IMR-90 (cell line): ENCODE data around the gene GINS1. TPM values are rescaled to one million over a fixed set of nuclear protein-coding genes. Genes with fewer than 3 reads are reported as not detected.

ENCODE experiments used
- ATAC-seq: fragments of 200-7000 bp; cut with Tn5 transposase; 2 replicates; pipeline ENCODE4 v1.9.1; 2020; ENCODE audit warnings: low read depth, mild to moderate bottlenecking, moderate library complexity
- BruUV-seq: library from RNA; stranded (reverse); fragments of 400-500 nt; replicated peaks from 2 replicates; lab custom pipeline; 2021; lab: Mats Ljungman, UMichigan
- CTCF ChIA-PET: fragments of 300-600 bp; formaldehyde crosslinking; extraction: SDS; loops from one replicate; lab custom pipeline; 2021; ENCODE audit warnings: antibody characterized with exemption; lab: Yijun Ruan, JAX
- POLR2A ChIA-PET: fragments of 300-600 bp; sonication (Branson Sonifier 250); formaldehyde crosslinking; loops from one replicate; lab custom pipeline; 2022; ENCODE audit warnings: antibody characterized with exemption; ENCODE audit not compliant: unreplicated experiment; lab: Charles Lee
- DNase-seq: peaks from one replicate; pipeline ENCODE4 v3.0.0; 2013
- H2AFZ ChIP-seq: replicated peaks from 2 replicates; pipeline ENCODE3; 2013; ENCODE audit warnings: low read length, mild to moderate bottlenecking; ENCODE audit not compliant: poor library complexity
- H2AK5ac ChIP-seq: 2 replicates; pipeline ENCODE4 v1.6.1; 2013; ENCODE audit warnings: low read depth, low read length, inconsistent platforms
- H2AK9ac ChIP-seq: replicated peaks from 2 replicates; pipeline ENCODE3; 2013; ENCODE audit warnings: mild to moderate bottlenecking, low read depth, low read length, moderate library complexity; ENCODE audit not compliant: poor library complexity
- H2BK120ac ChIP-seq: 2 replicates; pipeline ENCODE4 v1.6.1; 2013; ENCODE audit warnings: low read depth, low read length, inconsistent platforms
- H2BK15ac ChIP-seq: 3 replicates; pipeline ENCODE4 v1.6.1; 2013; ENCODE audit warnings: low read depth, low read length, inconsistent platforms
- H2BK20ac ChIP-seq: 2 replicates; pipeline ENCODE4 v1.6.1; 2013; ENCODE audit warnings: low read depth, mild to moderate bottlenecking, inconsistent platforms, low read length, moderate library complexity
- H2BK5ac ChIP-seq: 2 replicates; pipeline ENCODE4 v1.6.1; 2013; ENCODE audit warnings: mild to moderate bottlenecking, low read depth, low read length, inconsistent platforms; ENCODE audit not compliant: poor library complexity, severe bottlenecking
- H3K14ac ChIP-seq: replicated peaks from 2 replicates; pipeline ENCODE4 v1.6.1; 2013; ENCODE audit warnings: low read depth, low read length, inconsistent platforms
- H3K18ac ChIP-seq: 2 replicates; pipeline ENCODE4 v1.6.1; 2013; ENCODE audit warnings: low read depth, low read length, control low read depth
- H3K23ac ChIP-seq: 2 replicates; pipeline ENCODE4 v1.6.1; 2013; ENCODE audit warnings: low read depth, low read length, inconsistent platforms
- H3K27ac ChIP-seq: 2 replicates; pipeline ENCODE4 v1.5.1; 2013; ENCODE audit warnings: mild to moderate bottlenecking, control low read depth, low read length; ENCODE audit not compliant: insufficient read depth
- H3K27me3 ChIP-seq: 2 replicates; pipeline ENCODE4 v1.6.1; 2013; ENCODE audit warnings: low read length; ENCODE audit not compliant: control insufficient read depth, insufficient read depth
- H3K36me3 ChIP-seq: 2 replicates; pipeline ENCODE4 v1.6.1; 2013; ENCODE audit warnings: low read length, mixed read lengths; ENCODE audit not compliant: control insufficient read depth, insufficient read depth
- H3K4ac ChIP-seq: 2 replicates; pipeline ENCODE4 v1.6.1; 2013; ENCODE audit warnings: low read depth, low read length, inconsistent platforms
- H3K4me1 ChIP-seq: 2 replicates; pipeline ENCODE4 v1.6.1; 2013; ENCODE audit warnings: low read length, mixed read lengths; ENCODE audit not compliant: control insufficient read depth, insufficient read depth
- H3K4me2 ChIP-seq: 2 replicates; pipeline ENCODE4 v1.6.1; 2013; ENCODE audit warnings: low read depth, mild to moderate bottlenecking, control low read depth, low read length, moderate library complexity
- H3K4me3 ChIP-seq: 2 replicates; pipeline ENCODE4 v1.5.1; 2013; ENCODE audit warnings: low read depth, mild to moderate bottlenecking, control low read depth, low read length, moderate library complexity; ENCODE audit not compliant: insufficient read depth
- H3K56ac ChIP-seq: 2 replicates; pipeline ENCODE4 v1.6.1; 2013; ENCODE audit warnings: low read length, inconsistent platforms; ENCODE audit not compliant: insufficient read depth; ENCODE audit errors: extremely low read depth
- H3K79me1 ChIP-seq, 2 experiments: 2 replicates each; pipeline ENCODE4 v1.6.1; 2013; ENCODE audit warnings: low read length in 2 of 2, inconsistent platforms in 1 of 2, low read depth in 1 of 2
- H3K9ac ChIP-seq: 2 replicates; pipeline ENCODE4 v1.6.1; 2013; ENCODE audit warnings: low read depth, low read length, control low read depth
- H3K9me1 ChIP-seq: 2 replicates; pipeline ENCODE4 v1.6.1; 2013; ENCODE audit warnings: low read length, inconsistent platforms; ENCODE audit not compliant: insufficient read depth
- H3K9me3 ChIP-seq: 2 replicates; pipeline ENCODE4 v1.6.1; 2013; ENCODE audit warnings: low read length; ENCODE audit not compliant: control insufficient read depth, insufficient read depth
- H4K20me1 ChIP-seq: 2 replicates; pipeline ENCODE4 v1.6.1; 2013; ENCODE audit warnings: low read length, inconsistent platforms; ENCODE audit not compliant: insufficient read depth
- H4K5ac ChIP-seq: 2 replicates; pipeline ENCODE4 v1.6.1; 2013; ENCODE audit warnings: mild to moderate bottlenecking, low read depth, low read length, control low read depth
- H4K8ac ChIP-seq, 2 experiments: 2 replicates each; pipeline ENCODE4 v1.6.1; 2013; ENCODE audit warnings: low read depth in 2 of 2, low read length in 2 of 2, control low read depth in 1 of 2, inconsistent platforms in 1 of 2
- H4K91ac ChIP-seq: 2 replicates; pipeline ENCODE4 v1.6.1; 2013; ENCODE audit warnings: low read depth, low read length, inconsistent platforms; ENCODE audit not compliant: insufficient read depth
- BHLHE40 ChIP-seq: fragments of 150-350 bp; IDR thresholded peaks from 2 replicates; pipeline ENCODE4 v1.6.1; 2016; ENCODE audit warnings: mild to moderate bottlenecking, low read depth, low read length
- CEBPB ChIP-seq: IDR thresholded peaks from 2 replicates; pipeline ENCODE4 v1.6.1; 2012; ENCODE audit warnings: low read depth, low read length, improper control_type of control experiment
- CHD1 ChIP-seq: IDR thresholded peaks from 2 replicates; pipeline ENCODE4 v1.6.1; 2012; ENCODE audit warnings: low read depth, low read length, improper control_type of control experiment
- FOS ChIP-seq: fragments of 150-350 bp; IDR thresholded peaks from 2 replicates; pipeline ENCODE4 v1.6.1; 2016; ENCODE audit warnings: low read depth, low read length
- MAFK ChIP-seq: IDR thresholded peaks from 2 replicates; pipeline ENCODE4 v1.6.1; 2012; ENCODE audit warnings: low read depth, low read length, improper control_type of control experiment
- MAZ ChIP-seq: IDR thresholded peaks from 2 replicates; pipeline ENCODE4 v1.6.1; 2012; ENCODE audit warnings: low read depth, mild to moderate bottlenecking, low read length, improper control_type of control experiment, moderate library complexity, borderline replicate concordance
- MXI1 ChIP-seq: IDR thresholded peaks from 2 replicates; pipeline ENCODE4 v1.6.1; 2012; ENCODE audit warnings: low read depth, mild to moderate bottlenecking, low read length, moderate library complexity, borderline replicate concordance
- NFE2L2 ChIP-seq: fragments of 150-350 bp; IDR thresholded peaks from 2 replicates; pipeline ENCODE4 v1.6.1; 2016; ENCODE audit warnings: low read depth, mild to moderate bottlenecking, low read length
- POLR2A ChIP-seq: IDR thresholded peaks from 2 replicates; pipeline ENCODE4 v1.6.1; 2012; ENCODE audit warnings: mild to moderate bottlenecking, low read depth, low read length
- RAD21 ChIP-seq: IDR thresholded peaks from 2 replicates; pipeline ENCODE4 v1.6.1; 2012; ENCODE audit warnings: low read length, improper control_type of control experiment
- RCOR1 ChIP-seq: IDR thresholded peaks from 2 replicates; pipeline ENCODE4 v1.6.1; 2012; ENCODE audit warnings: mild to moderate bottlenecking, low read length, improper control_type of control experiment; ENCODE audit not compliant: insufficient replicate concordance
- RFX5 ChIP-seq: IDR thresholded peaks from 2 replicates; pipeline ENCODE4 v1.8.0; 2012; ENCODE audit warnings: low read depth, mild to moderate bottlenecking, low read length, moderate library complexity
- SMC3 ChIP-seq: fragments of 150-350 bp; IDR thresholded peaks from 2 replicates; pipeline ENCODE4 v1.6.1; 2016; ENCODE audit warnings: low read depth, mild to moderate bottlenecking, antibody characterized with exemption, low read length, moderate library complexity
- WGBS, 2 experiments: methylation state at CpG; one replicate each; pipeline versions ENCODE4 v1.1.5 to v1.1.7; 2013; ENCODE audit warnings: missing lambda C conversion rate in 2 of 2; ENCODE audit not compliant: insufficient read length in 1 of 2; ENCODE audit errors: extremely low coverage in 2 of 2; 5-methylcytosine and 5-hydroxymethylcytosine counted together
- dilution Hi-C: fragments of 300-500 bp; cut with HindIII; formaldehyde crosslinking; loops from one replicate; pipeline ENCODE4 v1.14.3; 2018; ENCODE audit warnings: low sequenced_read_pairs; ENCODE audit not compliant: unreplicated experiment
- in situ Hi-C: fragments of 300-500 bp; cut with MboI; formaldehyde crosslinking; loops from 3 replicates; pipeline ENCODE4 v1.14.3; 2019; ENCODE audit warnings: low sequenced_read_pairs, inconsistent platforms, mixed read lengths
- intact Hi-C: fragments of 100-400 bp; cut with micrococcal nuclease; formaldehyde crosslinking; loops from 2 replicates; pipeline ENCODE4 v1.10.0; 2022
- polyA plus RNA-seq, 3 experiments: library from polyadenylated mRNA; depleted of rRNA; stranded (reverse); fragments of >200 nt; gene quantifications; 2 replicates each; pipeline ENCODE4 v1.2.3, GENCODE V29; 2012; ENCODE audit warnings: low replicate concordance in 1 of 3
- total RNA-seq: library from RNA; depleted of rRNA; stranded (reverse); fragments of >200 nt; gene quantifications from 2 replicates; pipeline ENCODE4 v1.2.3, GENCODE V29; 2012
- TF ChIP-seq, protein P1 (sequence below): fragments of 150-350 bp; IDR thresholded peaks from 2 replicates; pipeline ENCODE4 v1.6.1; 2017; ENCODE audit warnings: mild to moderate bottlenecking, antibody characterized with exemption, low read length, low read depth
- TF ChIP-seq, protein P2 (sequence below): fragments of 150-350 bp; IDR thresholded peaks from 2 replicates; pipeline ENCODE4 v1.6.1; 2016; ENCODE audit warnings: low read depth, mild to moderate bottlenecking, low read length, moderate library complexity, borderline replicate concordance
- TF ChIP-seq, protein P3 (sequence below): conservative IDR thresholded peaks from 2 replicates; pipeline ENCODE4 v1.5.1; 2012; ENCODE audit warnings: mild to moderate bottlenecking, low read depth, low read length, improper control_type of control experiment

GINS1 gene
- total and polyA plus RNA-seq, 2 of the 4 experiments (the other 2 are of a cell fraction) = 4.9 to 6.6 TPM

DNA sequence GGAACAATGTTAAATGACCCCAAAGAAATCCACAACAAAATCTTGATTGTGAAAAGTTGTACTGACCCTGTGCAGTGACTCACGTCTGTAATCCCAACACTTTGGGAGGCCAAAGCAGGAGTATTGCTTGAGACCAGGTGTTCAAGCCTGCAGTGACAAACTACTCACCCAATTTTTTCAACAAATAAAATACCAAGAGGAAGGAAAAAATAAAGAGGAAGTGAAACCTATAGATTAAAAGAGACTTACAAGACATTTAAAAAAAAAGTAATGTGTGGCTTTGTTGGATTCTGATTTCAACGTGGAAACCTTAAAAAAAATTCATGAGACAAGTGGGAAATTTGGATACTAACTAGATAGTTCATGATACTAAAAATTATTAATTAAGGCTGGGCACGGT is 31.9 kb downstream of the GINS1 start:
- no peak overlapping the region for H3K23ac ChIP-seq

More for the DNA sequence above, 31.9 kb downstream of the GINS1 start:
- no peak overlapping the region for H4K8ac ChIP-seq
- no peak overlapping the region for H3K4ac ChIP-seq
- H2BK15ac ChIP-seq = no peak overlapping the region
- H2AK5ac ChIP-seq = no peak overlapping the region
- H3K56ac ChIP-seq = no peak overlapping the region
- H2BK5ac ChIP-seq = no peak overlapping the region
- POLR2A ChIA-PET = no interaction called here
- no peak overlapping the region for H2AK9ac ChIP-seq
- no peaks in the 10 kb centered on the region for H3K9me3 ChIP-seq
- ATAC-seq = no peak
- no peak overlapping the region for H3K4me2 ChIP-seq
- no peaks in the 10 kb centered on the region; the same call in 1 of the 2 replicates for H3K9me1 ChIP-seq
- no peaks in the 10 kb centered on the region for H4K20me1 ChIP-seq
- H2BK120ac ChIP-seq = no peak overlapping the region
- in situ Hi-C loops = loop anchor here (25.0 kb wide), 1 partner anchor 423 kb away; no protein-coding TSS in a partner anchor
- no peak for DNase-seq
- no peak overlapping the region for H4K91ac ChIP-seq
- TF ChIP-seq, protein P1, sequence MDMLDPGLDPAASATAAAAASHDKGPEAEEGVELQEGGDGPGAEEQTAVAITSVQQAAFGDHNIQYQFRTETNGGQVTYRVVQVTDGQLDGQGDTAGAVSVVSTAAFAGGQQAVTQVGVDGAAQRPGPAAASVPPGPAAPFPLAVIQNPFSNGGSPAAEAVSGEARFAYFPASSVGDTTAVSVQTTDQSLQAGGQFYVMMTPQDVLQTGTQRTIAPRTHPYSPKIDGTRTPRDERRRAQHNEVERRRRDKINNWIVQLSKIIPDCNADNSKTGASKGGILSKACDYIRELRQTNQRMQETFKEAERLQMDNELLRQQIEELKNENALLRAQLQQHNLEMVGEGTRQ = no peak
- TF ChIP-seq MXI1 (no peak), MAFK (no peak), RFX5 (no peak), CHD1 (no peak), MAZ (no peak), NFE2L2 (no peak), POLR2A (no peak), BHLHE40 (no peak), SMC3 (no peak), RCOR1 (no peak), FOS (no peak), CEBPB (no peak), RAD21 (no peak)
- TF ChIP-seq, protein P2, sequence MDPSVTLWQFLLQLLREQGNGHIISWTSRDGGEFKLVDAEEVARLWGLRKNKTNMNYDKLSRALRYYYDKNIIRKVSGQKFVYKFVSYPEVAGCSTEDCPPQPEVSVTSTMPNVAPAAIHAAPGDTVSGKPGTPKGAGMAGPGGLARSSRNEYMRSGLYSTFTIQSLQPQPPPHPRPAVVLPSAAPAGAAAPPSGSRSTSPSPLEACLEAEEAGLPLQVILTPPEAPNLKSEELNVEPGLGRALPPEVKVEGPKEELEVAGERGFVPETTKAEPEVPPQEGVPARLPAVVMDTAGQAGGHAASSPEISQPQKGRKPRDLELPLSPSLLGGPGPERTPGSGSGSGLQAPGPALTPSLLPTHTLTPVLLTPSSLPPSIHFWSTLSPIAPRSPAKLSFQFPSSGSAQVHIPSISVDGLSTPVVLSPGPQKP = no peak
- TF ChIP-seq, protein P3, sequence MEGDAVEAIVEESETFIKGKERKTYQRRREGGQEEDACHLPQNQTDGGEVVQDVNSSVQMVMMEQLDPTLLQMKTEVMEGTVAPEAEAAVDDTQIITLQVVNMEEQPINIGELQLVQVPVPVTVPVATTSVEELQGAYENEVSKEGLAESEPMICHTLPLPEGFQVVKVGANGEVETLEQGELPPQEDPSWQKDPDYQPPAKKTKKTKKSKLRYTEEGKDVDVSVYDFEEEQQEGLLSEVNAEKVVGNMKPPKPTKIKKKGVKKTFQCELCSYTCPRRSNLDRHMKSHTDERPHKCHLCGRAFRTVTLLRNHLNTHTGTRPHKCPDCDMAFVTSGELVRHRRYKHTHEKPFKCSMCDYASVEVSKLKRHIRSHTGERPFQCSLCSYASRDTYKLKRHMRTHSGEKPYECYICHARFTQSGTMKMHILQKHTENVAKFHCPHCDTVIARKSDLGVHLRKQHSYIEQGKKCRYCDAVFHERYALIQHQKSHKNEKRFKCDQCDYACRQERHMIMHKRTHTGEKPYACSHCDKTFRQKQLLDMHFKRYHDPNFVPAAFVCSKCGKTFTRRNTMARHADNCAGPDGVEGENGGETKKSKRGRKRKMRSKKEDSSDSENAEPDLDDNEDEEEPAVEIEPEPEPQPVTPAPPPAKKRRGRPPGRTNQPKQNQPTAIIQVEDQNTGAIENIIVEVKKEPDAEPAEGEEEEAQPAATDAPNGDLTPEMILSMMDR = no peak
- H3K14ac ChIP-seq = no peak overlapping the region
- peaks cover 2% of the 10 kb centered on the region; the same call in 1 of the 2 replicates for H3K4me1 ChIP-seq
- H3K18ac ChIP-seq = no peak overlapping the region
- dilution Hi-C loops = no loop called here
- BruUV-seq = no TSS peak
- CTCF ChIA-PET = no interaction called here
- H3K36me3 ChIP-seq = peaks cover 2% of the 10 kb centered on the region; the same call in 1 of the 2 replicates
- no CpG with 5 or more reads among the region's 3 CpGs for WGBS, 2 experiments
- intact Hi-C loops = no loop called here
- no peak overlapping the region for H2BK20ac ChIP-seq
- no peak overlapping the region for H3K4me3 ChIP-seq
- no peaks in the 10 kb centered on the region; a peak in 2 of 4 replicates for H3K79me1 ChIP-seq
- no peak overlapping the region for H3K9ac ChIP-seq
- H2AFZ ChIP-seq = no peak overlapping the region
- no peak overlapping the region for H4K5ac ChIP-seq
- no peaks in the 10 kb centered on the region for H3K27me3 ChIP-seq
- H3K27ac ChIP-seq = no peak overlapping the region
